Ishikawa (cell line): ENCODE measurements around the gene GRAP.

Experiments
- CEBPB ChIP-seq: IDR thresholded peaks from 2 replicates; pipeline ENCODE4 v1.6.1; 2012
- EP300 ChIP-seq: IDR thresholded peaks from 2 replicates; pipeline ENCODE4 v1.6.1; 2012; ENCODE audit warnings: borderline replicate concordance
- RAD21 ChIP-seq: IDR thresholded peaks from 2 replicates; pipeline ENCODE4 v1.6.1; 2012; ENCODE audit warnings: low read depth
- TF ChIP-seq, protein P1 (sequence below): IDR thresholded peaks from 2 replicates; pipeline ENCODE4 v1.6.1; 2012

DNA sequence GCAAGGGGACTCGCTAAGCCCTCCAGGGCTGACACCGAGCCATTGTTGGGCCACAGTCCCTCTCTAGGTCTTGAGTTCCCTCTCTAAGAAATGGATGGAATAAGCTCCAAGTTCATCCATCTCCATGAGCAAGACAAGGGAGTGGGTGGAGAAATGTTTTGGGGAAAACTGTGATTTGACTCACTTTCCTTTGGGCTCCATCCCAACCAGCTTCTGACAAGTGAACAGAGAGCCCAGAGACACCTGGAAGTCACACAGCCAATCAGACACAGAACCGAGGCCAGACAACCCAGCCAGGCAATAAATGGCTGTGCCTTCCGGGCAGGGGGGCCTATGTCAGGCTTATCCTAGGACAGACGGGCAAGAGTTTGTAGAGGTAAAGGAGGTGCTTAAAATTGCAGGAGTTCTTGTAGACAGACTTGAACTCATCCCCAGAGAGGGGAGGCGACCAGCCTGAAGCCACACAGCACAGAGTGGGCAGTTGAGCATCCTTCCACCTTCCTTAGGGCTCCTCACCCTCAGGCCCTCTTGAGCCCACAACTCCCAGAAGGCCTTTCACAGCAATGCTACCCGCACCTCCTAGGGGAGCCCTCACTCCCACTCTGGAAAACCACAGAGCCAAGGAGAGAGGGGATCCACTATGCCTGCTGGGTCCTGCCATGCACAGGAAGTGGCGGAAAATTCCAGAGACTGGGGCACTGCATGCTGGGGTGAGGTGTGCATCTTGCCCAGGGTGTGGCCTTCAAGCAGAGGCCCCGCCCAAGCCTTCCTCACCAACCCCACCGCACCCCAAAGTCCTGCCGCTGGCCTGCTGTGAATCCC is 32.7 kb downstream of the GRAP start:
- TF ChIP-seq RAD21 (no peak), CEBPB (no peak), EP300 (no peak)
- TF ChIP-seq, protein P1, sequence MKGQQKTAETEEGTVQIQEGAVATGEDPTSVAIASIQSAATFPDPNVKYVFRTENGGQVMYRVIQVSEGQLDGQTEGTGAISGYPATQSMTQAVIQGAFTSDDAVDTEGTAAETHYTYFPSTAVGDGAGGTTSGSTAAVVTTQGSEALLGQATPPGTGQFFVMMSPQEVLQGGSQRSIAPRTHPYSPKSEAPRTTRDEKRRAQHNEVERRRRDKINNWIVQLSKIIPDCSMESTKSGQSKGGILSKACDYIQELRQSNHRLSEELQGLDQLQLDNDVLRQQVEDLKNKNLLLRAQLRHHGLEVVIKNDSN, result no peak
